Glutamatergic neuron (in vitro differentiated cells): Measurements from ENCODE around the gene COX10. TPM values are rescaled to one million over a fixed set of nuclear protein-coding genes. Genes with fewer than 3 reads are reported as not detected.
A peak's percentile ranks its signal among the peaks of the same experiment; 100 is the strongest.
"Not testable (repeated sequence)": the region's sequence is repeated elsewhere in the genome, so short reads cannot be mapped to it uniquely, and the experiment has no call there.

Experiments
- DNase-seq: peaks from one replicate; pipeline ENCODE4 v3.0.0; 2022
- H3K27ac Mint-ChIP-seq: one replicate; pipeline ENCODE4 v1.8.0; 2020; ENCODE audit warnings: mild to moderate bottlenecking, mixed read lengths, inconsistent platforms; ENCODE audit not compliant: unreplicated experiment
- H3K27me3 Mint-ChIP-seq: one replicate; pipeline ENCODE4 v1.8.0; 2020; ENCODE audit warnings: mild to moderate bottlenecking, moderate library complexity, mixed read lengths, inconsistent platforms; ENCODE audit not compliant: unreplicated experiment
- H3K36me3 Mint-ChIP-seq: one replicate; pipeline ENCODE4 v1.8.0; 2020; ENCODE audit warnings: mild to moderate bottlenecking, mixed read lengths, inconsistent platforms; ENCODE audit not compliant: unreplicated experiment
- H3K4me1 Mint-ChIP-seq: one replicate; pipeline ENCODE4 v1.8.0; 2020; ENCODE audit warnings: mild to moderate bottlenecking, low read depth, mixed read lengths, inconsistent platforms; ENCODE audit not compliant: unreplicated experiment
- H3K4me3 Mint-ChIP-seq: one replicate; pipeline ENCODE4 v1.8.0; 2020; ENCODE audit warnings: mild to moderate bottlenecking, mixed read lengths, inconsistent platforms; ENCODE audit not compliant: unreplicated experiment
- H3K9me3 Mint-ChIP-seq: one replicate; pipeline ENCODE4 v1.8.0; 2020; ENCODE audit warnings: mild to moderate bottlenecking, moderate library complexity, mixed read lengths, inconsistent platforms; ENCODE audit not compliant: unreplicated experiment
- CTCF ChIP-seq: fragments of 200-600 bp; sonication (generic); IDR thresholded peaks from one replicate; pipeline ENCODE4 v1.5.0; 2021; ENCODE audit not compliant: partially characterized antibody, unreplicated experiment
- long read RNA-seq: library from polyadenylated mRNA; unstranded; transcript quantifications from one replicate; pipeline ENCODE4 v2.0.0, GENCODE V29; 2020; ENCODE audit not compliant: unreplicated experiment
- total RNA-seq: library from RNA; stranded (reverse); fragmentation: NEBNext Ultra II Directional; extraction: Animal tissue kit (Norgen Biotek cat#: 25700); gene quantifications from one replicate; pipeline ENCODE4 v1.2.1, GENCODE V29; 2021; ENCODE audit not compliant: unreplicated experiment

The COX10 gene
- total RNA-seq, result 18.7 TPM
- long read RNA-seq, partial matches to known transcripts, result 0 of 5 reads
- long read RNA-seq, other reads (novel, unspliced or antisense), result 0 of 5 reads

DNA sequence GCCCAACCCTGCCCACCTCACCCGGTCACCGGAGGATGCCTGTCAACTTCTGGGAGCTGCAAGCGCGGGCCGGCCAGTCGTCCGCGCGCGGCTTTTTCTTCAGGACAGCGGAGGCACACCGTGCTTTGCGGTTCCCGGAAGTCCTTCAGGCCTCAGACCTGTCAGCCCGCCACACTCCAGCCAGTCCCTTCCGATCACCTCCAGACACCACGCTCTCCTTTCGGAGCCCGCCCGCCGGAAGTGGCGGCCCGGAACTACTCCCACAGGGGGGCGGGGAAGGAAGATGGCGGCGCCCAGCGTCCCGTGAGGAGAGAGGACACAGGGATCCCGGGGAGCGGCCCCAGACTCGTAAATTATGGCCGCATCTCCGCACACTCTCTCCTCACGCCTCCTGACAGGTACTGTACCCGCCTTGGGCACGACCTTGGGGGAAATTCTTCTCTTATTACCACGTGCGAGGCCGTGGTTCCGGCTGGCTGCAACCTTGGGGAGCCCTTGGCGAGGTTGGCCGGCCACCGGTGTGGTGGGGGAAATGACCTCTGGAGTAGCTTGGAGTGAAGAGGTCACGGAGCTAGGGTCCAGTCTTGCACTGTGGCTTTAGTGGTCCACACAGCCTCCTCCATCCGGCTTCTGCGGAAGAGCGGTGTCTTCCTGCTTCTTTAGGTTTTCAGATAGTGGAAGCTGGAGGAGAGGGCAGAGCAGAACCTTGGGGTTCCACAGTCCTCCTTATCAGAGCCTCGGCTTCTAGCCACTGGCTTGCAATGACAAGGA is at the start of gene COX10:
TSS of gene COX10 (plus strand) at position 254 of the 771 bp plus-strand sequence. CDS start at position 356, 102 bp downstream.
- H3K27me3 Mint-ChIP-seq, result no peaks in the 10 kb centered on the region
- DNase-seq, result peak; percentile 93
- peaks cover 2% of the 10 kb centered on the region for H3K36me3 Mint-ChIP-seq
- no peaks in the 10 kb centered on the region for H3K9me3 Mint-ChIP-seq
- TF ChIP-seq CTCF, result no peak
- H3K4me3 Mint-ChIP-seq, result peak within 1 kb of the TSS; percentile 96
- H3K4me1 Mint-ChIP-seq, result peaks cover 9% of the 10 kb centered on the region
- H3K27ac Mint-ChIP-seq, result peak within 1 kb of the TSS; percentile 87

- not testable (repeated sequence) for H3K4me3 Mint-ChIP-seq, H3K27me3 Mint-ChIP-seq, H3K4me1 Mint-ChIP-seq, H3K36me3 Mint-ChIP-seq, H3K27ac Mint-ChIP-seq, DNase-seq, H3K9me3 Mint-ChIP-seq
Observed at GRCh38 chr17:14021651-14022294, 47.5 kb upstream of the COX10 start.

- not testable (repeated sequence) for H3K4me1 Mint-ChIP-seq, H3K9me3 Mint-ChIP-seq, DNase-seq
Observed at GRCh38 chr17:14029755-14030154, 39.5 kb upstream of the COX10 start.

DNA sequence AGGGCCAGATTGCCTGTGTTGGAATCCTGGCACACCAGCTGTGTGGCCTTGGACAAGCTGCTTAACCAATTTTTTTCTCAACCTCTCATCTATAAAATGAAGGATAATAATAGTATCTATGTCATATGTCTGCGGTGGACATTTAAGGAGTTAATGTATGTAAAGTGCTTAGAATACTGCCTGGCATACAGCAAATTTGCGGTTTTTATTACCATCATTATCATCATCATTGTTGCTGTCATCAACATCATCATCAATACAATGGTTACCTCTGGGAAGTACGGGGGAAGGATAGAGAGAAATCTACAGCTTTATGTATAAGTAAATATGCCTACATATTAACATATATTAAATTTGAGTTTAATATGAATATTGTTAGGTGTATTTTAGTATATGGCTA is 37.1 kb upstream of the COX10 start:
- Mint-ChIP-seq H3K27ac (no peak overlapping the region), H3K4me3 (no peak overlapping the region), H3K9me3 (no peaks in the 10 kb centered on the region), H3K4me1 (no peaks in the 10 kb centered on the region), H3K36me3 (peaks cover 8% of the 10 kb centered on the region), H3K27me3 (no peaks in the 10 kb centered on the region)
- no peak for DNase-seq
- TF ChIP-seq CTCF, result no peak

More at GRCh38 chr17:14029755-14030154, 39.5 kb upstream of the COX10 start:
- not testable (repeated sequence) for H3K27me3 Mint-ChIP-seq, H3K27ac Mint-ChIP-seq, H3K4me3 Mint-ChIP-seq, H3K36me3 Mint-ChIP-seq

DNA sequence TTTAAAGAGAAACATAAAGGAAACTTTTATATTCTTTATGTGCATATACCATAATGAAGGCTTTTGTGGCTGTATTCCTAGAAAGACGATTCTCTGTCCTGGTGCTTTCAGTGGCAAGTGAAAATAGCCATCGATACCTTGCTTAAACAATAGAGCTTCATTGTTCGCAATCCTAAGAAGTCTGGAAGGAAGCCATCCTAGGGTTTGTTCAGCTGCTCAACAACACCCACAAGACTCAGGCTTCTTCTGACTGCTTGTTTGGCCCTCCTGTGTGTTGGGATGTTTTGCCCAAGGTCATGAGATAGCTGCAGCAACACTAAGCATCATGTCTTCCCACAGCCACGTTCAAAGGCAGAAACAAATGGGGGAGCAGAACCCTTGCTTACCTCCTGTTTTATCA is 36.1 kb upstream of the COX10 start:
- no peak for DNase-seq
- H3K27me3 Mint-ChIP-seq, result no peaks in the 10 kb centered on the region
- H3K4me1 Mint-ChIP-seq, result no peaks in the 10 kb centered on the region
- no peak for TF ChIP-seq CTCF
- no peak overlapping the region for H3K27ac Mint-ChIP-seq
- peaks cover 8% of the 10 kb centered on the region for H3K36me3 Mint-ChIP-seq
- H3K9me3 Mint-ChIP-seq, result no peaks in the 10 kb centered on the region
- H3K4me3 Mint-ChIP-seq, result no peak overlapping the region

GRCh38 chr17:14037453-14037852 is 31.9 kb upstream of the COX10 start:
- H3K4me1 Mint-ChIP-seq, result no peaks in the 10 kb centered on the region
- no peak for DNase-seq
- H3K4me3 Mint-ChIP-seq, result no peak overlapping the region
- no peak for TF ChIP-seq CTCF
- H3K36me3 Mint-ChIP-seq, result no peaks in the 10 kb centered on the region
- no peak overlapping the region for H3K27ac Mint-ChIP-seq
- H3K9me3 Mint-ChIP-seq, result no peaks in the 10 kb centered on the region
- H3K27me3 Mint-ChIP-seq, result no peaks in the 10 kb centered on the region
